ENCODE results near the gene SEC23IP. TPM values are rescaled to one million over a fixed set of nuclear protein-coding genes. Genes with fewer than 3 reads are reported as not detected.

Gene SEC23IP
- total RNA-seq, 1 donor from 2014 or later = 90.6 TPM

GRCh38 chr10:119991066-119991465, 98.5 kb downstream of the SEC23IP start:
- Mint-ChIP-seq H3K27ac (ENCODE audit: unreplicated experiment) (no peak overlapping the region), H3K4me1 (ENCODE audit: low read depth, unreplicated experiment) (no peaks in the 10 kb centered on the region), H3K27me3 (ENCODE audit: low read depth, unreplicated experiment) (no peaks in the 10 kb centered on the region), H3K36me3 (ENCODE audit: low read depth, unreplicated experiment) (no peaks in the 10 kb centered on the region), H3K9me3 (ENCODE audit: unreplicated experiment) (peaks cover 12% of the 10 kb centered on the region), H3K4me3 (ENCODE audit: unreplicated experiment) (no peak overlapping the region)
- no peaks in the 10 kb centered on the region for H3K36me3 ChIP-seq (ENCODE audit: insufficient read depth, low read length)
- H3K4me1 ChIP-seq (ENCODE audit: insufficient read depth, low read length) = no peaks in the 10 kb centered on the region
- no peak for TF ChIP-seq EZH2 (IDR thresholded peaks at IDR 0.05; ENCODE audit: insufficient read depth, low read length)
- TF ChIP-seq CTCF (IDR thresholded peaks at IDR 0.05; ENCODE audit: insufficient read depth, low read depth, low read length) = no peak
- H3K79me2 ChIP-seq (ENCODE audit: insufficient read depth, low read length) = no peaks in the 10 kb centered on the region
- no peaks in the 10 kb centered on the region for H4K20me1 ChIP-seq (ENCODE audit: insufficient read depth, low read length)
- H3K9me3 ChIP-seq (ENCODE audit: insufficient read depth, low read depth, low read length) = no peaks in the 10 kb centered on the region
- no peak overlapping the region for H3K9ac ChIP-seq (ENCODE audit: low read length)
- H3K27me3 ChIP-seq (ENCODE audit: insufficient read depth, low read length) = no peaks in the 10 kb centered on the region
- H3K4me3 ChIP-seq (ENCODE audit: insufficient read depth, low read depth, low read length) = no peak overlapping the region
- FAIRE-seq (no peak), DNase-seq (ENCODE audit: low read depth) (no peak)
- no peak overlapping the region for H3K4me2 ChIP-seq (ENCODE audit: low read length)
- no peak overlapping the region for H2AFZ ChIP-seq (ENCODE audit: low read depth, low read length)
- H3K27ac ChIP-seq (ENCODE audit: low read depth, low read length) = no peak overlapping the region

DNA sequence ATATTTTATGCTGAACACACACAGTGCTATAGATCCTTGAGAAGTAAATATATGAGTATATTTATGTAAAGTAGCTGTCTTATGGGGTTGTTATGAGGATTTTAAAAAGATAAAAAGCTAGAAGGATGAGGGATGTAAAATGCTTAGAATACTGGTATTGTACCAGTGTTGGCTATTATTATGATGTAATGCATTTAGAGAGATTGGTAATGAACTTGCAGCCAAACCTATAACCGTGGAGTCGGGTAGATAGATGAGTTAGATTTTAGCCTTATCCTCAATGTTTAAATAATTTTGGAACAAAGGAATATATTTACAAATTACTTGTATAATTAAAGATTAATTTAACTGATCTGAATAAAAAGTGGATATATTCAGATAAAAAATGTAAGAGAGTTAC, 99.3 kb downstream of the SEC23IP start:
- Histone ChIP-seq H3K9ac (ENCODE audit: low read length) (no peak overlapping the region), H3K27me3 (ENCODE audit: insufficient read depth, low read length) (no peaks in the 10 kb centered on the region)
- no peaks in the 10 kb centered on the region for H3K27me3 Mint-ChIP-seq (ENCODE audit: low read depth, unreplicated experiment)

More for the DNA sequence above, 99.3 kb downstream of the SEC23IP start:
- DNase-seq (ENCODE audit: low read depth) = no peak
- no peak overlapping the region for H3K27ac Mint-ChIP-seq (ENCODE audit: unreplicated experiment)
- no peaks in the 10 kb centered on the region for H3K36me3 ChIP-seq (ENCODE audit: insufficient read depth, low read length)
- H3K4me1 ChIP-seq (ENCODE audit: insufficient read depth, low read length) = no peaks in the 10 kb centered on the region
- no peak overlapping the region for H3K4me3 Mint-ChIP-seq (ENCODE audit: unreplicated experiment)
- no peaks in the 10 kb centered on the region for H3K79me2 ChIP-seq (ENCODE audit: insufficient read depth, low read length)
- no peak overlapping the region for H3K27ac ChIP-seq (ENCODE audit: low read depth, low read length)
- no peak overlapping the region for H3K4me3 ChIP-seq (ENCODE audit: insufficient read depth, low read depth, low read length)
- H3K4me1 Mint-ChIP-seq (ENCODE audit: low read depth, unreplicated experiment) = no peaks in the 10 kb centered on the region
- H3K36me3 Mint-ChIP-seq (ENCODE audit: low read depth, unreplicated experiment) = no peaks in the 10 kb centered on the region
- H3K4me2 ChIP-seq (ENCODE audit: low read length) = no peak overlapping the region
- TF ChIP-seq EZH2 (IDR thresholded peaks at IDR 0.05; ENCODE audit: insufficient read depth, low read length) (no peak), CTCF (IDR thresholded peaks at IDR 0.05; ENCODE audit: insufficient read depth, low read depth, low read length) (no peak)
- no peak for FAIRE-seq
- peaks cover 16% of the 10 kb centered on the region for H3K9me3 Mint-ChIP-seq (ENCODE audit: unreplicated experiment)
- no peaks in the 10 kb centered on the region for H3K9me3 ChIP-seq (ENCODE audit: insufficient read depth, low read depth, low read length)
- H2AFZ ChIP-seq (ENCODE audit: low read depth, low read length) = no peak overlapping the region
- no peaks in the 10 kb centered on the region for H4K20me1 ChIP-seq (ENCODE audit: insufficient read depth, low read length)

Small RNA genes lying within 50 kb of the gene (microRNA-seq; reads per million reads assigned to microRNA genes)
- gene MIR4682 = not detected

Other genes with a start within 250 kb of the SEC23IP start
- gene BAG3, start 241.3 kb upstream of the SEC23IP start, total RNA-seq = 68.4 and 71.6 TPM in 2 replicates
- 101 and 102 TPM in 2 replicates for gene INPP5F, start 166.7 kb upstream of the SEC23IP start, total RNA-seq
- 40.9 and 41.1 TPM in 2 replicates for gene MCMBP, start 19.9 kb upstream of the SEC23IP start, total RNA-seq

All from astrocyte (in vitro differentiated cells and primary cell).